ENCODE results near the gene PRKCD. TPM values are rescaled to one million over a fixed set of nuclear protein-coding genes. Genes with fewer than 3 reads are reported as not detected.

Gene PRKCD
- total and polyA plus RNA-seq, 9 of the 15 experiments (the other 6 are each of a cell fraction or from before 2014, with no cell fraction given), result 2.5 to 19.5 (median 6.1) TPM

DNA sequence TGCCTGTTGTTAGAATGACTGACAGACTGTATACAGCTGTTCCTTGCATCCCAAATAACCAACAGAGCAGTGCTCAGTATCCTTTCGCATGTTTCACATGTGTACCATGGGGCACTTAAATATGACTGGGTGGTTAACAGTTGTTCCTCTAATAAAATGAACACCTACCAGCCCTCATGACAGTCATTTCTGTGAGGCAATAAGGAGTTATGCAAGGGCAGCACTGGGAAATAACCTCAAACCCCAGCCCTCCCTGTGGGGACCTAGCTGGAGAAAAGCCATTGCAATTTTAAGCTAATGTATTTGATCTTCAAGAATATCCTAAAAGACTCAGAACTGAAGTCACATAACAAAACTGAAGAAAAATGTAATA, 38.1 kb upstream of the PRKCD start:
- in situ Hi-C loops (cut with MboI), result no loop called here
- H3K4me1 ChIP-seq (replicated peaks in 1 of 2; ENCODE audit: control insufficient read depth in 2 of 2, insufficient read depth in 2 of 2, low read length in 2 of 2), result peaks cover 13 to 16% of the 10 kb centered on the region in 2 experiments; a peak in 3 of 5 replicates
- H3K4me2 ChIP-seq (ENCODE audit: insufficient read depth, low read length), result no peak overlapping the region
- no peaks in the 10 kb centered on the region for H3K9me1 ChIP-seq (ENCODE audit: control insufficient read depth, insufficient read depth, low read length)
- H4K20me1 ChIP-seq (replicated peaks; ENCODE audit: control insufficient read depth, insufficient read depth, low read length), result no peaks in the 10 kb centered on the region
- ChIA-PET POLR2A (no interaction called here), CTCF (ENCODE audit: low intra/inter-chr PET ratio) (no interaction called here)
- no peak for TF ChIP-seq XRCC3 (IDR thresholded peaks at IDR 0.05)
- TF ChIP-seq, protein P1, sequence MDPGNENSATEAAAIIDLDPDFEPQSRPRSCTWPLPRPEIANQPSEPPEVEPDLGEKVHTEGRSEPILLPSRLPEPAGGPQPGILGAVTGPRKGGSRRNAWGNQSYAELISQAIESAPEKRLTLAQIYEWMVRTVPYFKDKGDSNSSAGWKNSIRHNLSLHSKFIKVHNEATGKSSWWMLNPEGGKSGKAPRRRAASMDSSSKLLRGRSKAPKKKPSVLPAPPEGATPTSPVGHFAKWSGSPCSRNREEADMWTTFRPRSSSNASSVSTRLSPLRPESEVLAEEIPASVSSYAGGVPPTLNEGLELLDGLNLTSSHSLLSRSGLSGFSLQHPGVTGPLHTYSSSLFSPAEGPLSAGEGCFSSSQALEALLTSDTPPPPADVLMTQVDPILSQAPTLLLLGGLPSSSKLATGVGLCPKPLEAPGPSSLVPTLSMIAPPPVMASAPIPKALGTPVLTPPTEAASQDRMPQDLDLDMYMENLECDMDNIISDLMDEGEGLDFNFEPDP (CRISPR knock-in tag; IDR thresholded peaks at IDR 0.05), result no peak
- no peak for TF ChIP-seq ILK (tag; IDR thresholded peaks at IDR 0.05; ENCODE audit: borderline replicate concordance, low read depth)
- no peak for TF ChIP-seq KLF1 (tag; IDR thresholded peaks at IDR 0.05)
- no peak for TF ChIP-seq SAFB (IDR thresholded peaks at IDR 0.05; ENCODE audit: borderline replicate concordance, low read depth, low read length)
- TF ChIP-seq HDAC6 (IDR thresholded peaks at IDR 0.05; ENCODE audit: low read depth, low read length), result no peak
- no peak for TF ChIP-seq TCF7L2 (IDR thresholded peaks at IDR 0.05; ENCODE audit: low read depth, low read length)
- no peak for TF ChIP-seq JUNB (CRISPR knock-in tag; conservative IDR thresholded peaks at IDR 0.05)
- TF ChIP-seq TAF1 (IDR thresholded peaks at IDR 0.05; ENCODE audit: control insufficient read depth, extremely low read depth, insufficient read depth, low read length, severe bottlenecking), result no peak
- no peak for TF ChIP-seq KDM1A (IDR thresholded peaks at IDR 0.05)
- TF ChIP-seq, protein P2, sequence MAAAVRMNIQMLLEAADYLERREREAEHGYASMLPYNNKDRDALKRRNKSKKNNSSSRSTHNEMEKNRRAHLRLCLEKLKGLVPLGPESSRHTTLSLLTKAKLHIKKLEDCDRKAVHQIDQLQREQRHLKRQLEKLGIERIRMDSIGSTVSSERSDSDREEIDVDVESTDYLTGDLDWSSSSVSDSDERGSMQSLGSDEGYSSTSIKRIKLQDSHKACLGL (CRISPR knock-in tag; IDR thresholded peaks at IDR 0.05; ENCODE audit: borderline replicate concordance, poor library complexity, severe bottlenecking), result no peak
- no peak for TF ChIP-seq CGGBP1 (CRISPR knock-in tag; IDR thresholded peaks at IDR 0.05)
- TF ChIP-seq PHF8 (IDR thresholded peaks at IDR 0.05; ENCODE audit: borderline replicate concordance, low read length), result no peak
- no peak for TF ChIP-seq ZNF766 (CRISPR knock-in tag; conservative IDR thresholded peaks at IDR 0.05)
- TF ChIP-seq ARNT (IDR thresholded peaks at IDR 0.05), result no peak
- no peak for TF ChIP-seq DDX20 (tag; IDR thresholded peaks at IDR 0.05; ENCODE audit: low read depth)
- 100% methylated on average over 1 of the region's 1 CpG for WGBS (ENCODE audit: insufficient coverage, low coverage, missing lambda C conversion rate)
- DNase-seq (ENCODE audit: extremely low read depth in 1 of 4, low spot score in 3 of 4), result no peak
- no peaks in the 10 kb centered on the region for H3K79me2 ChIP-seq (ENCODE audit: control insufficient read depth, insufficient read depth, low read length)
- no peak overlapping the region for H3K9ac ChIP-seq (ENCODE audit: insufficient read depth in 1 of 2, low read depth in 2 of 2, low read length in 2 of 2)
- no peak overlapping the region for H3K27ac ChIP-seq (ENCODE audit: extremely low read depth, low read depth, low read length)
- no peak for FAIRE-seq
- H2AFZ ChIP-seq (ENCODE audit: low read depth, low read length), result no peak overlapping the region
- peaks cover 64% of the 10 kb centered on the region for H3K36me3 ChIP-seq (ENCODE audit: control insufficient read depth, insufficient read depth, low read length)
- no peaks in the 10 kb centered on the region for H3K9me3 ChIP-seq (replicated peaks; ENCODE audit: control insufficient read depth, insufficient read depth, low read depth, low read length)
- intact Hi-C loops (cut with micrococcal nuclease), result no loop called here
- no TSS peak for BruUV-seq (replicated peaks)
- H3K27me3 ChIP-seq (ENCODE audit: control insufficient read depth in 2 of 2, insufficient read depth in 2 of 2, low read length in 2 of 2), result no peaks in the 10 kb centered on the region
- H3K4me3 ChIP-seq, result no peak overlapping the region
- ATAC-seq, result no peak
